SU-DHL-6 (cell line): ENCODE data around the gene OTUD1.

Experiments used
- H2AFZ ChIP-seq: fragments of 200-600 bp; sonication (generic); 2 replicates; pipeline ENCODE4 v1.6.1; 2014; ENCODE audit warnings: low read depth, mild to moderate bottlenecking, moderate library complexity, mixed read lengths, antibody characterized with exemption, low read length; ENCODE audit not compliant: severe bottlenecking
- H3F3A ChIP-seq: fragments of 200-600 bp; shearing (Covaris generic); 2 replicates; pipeline ENCODE4 v1.6.0; 2016; ENCODE audit warnings: antibody characterized with exemption, mild to moderate bottlenecking; ENCODE audit not compliant: insufficient read depth
- H3K27ac ChIP-seq: fragments of 200-600 bp; sonication (generic); 2 replicates; pipeline ENCODE4 v1.5.1; 2016; ENCODE audit warnings: low read depth, mild to moderate bottlenecking, low read length, moderate library complexity, mixed read lengths
- H3K27me3 ChIP-seq: fragments of 200-600 bp; sonication (generic), shearing (Covaris generic); 2 replicates; pipeline ENCODE4 v1.6.0; 2014; ENCODE audit warnings: mild to moderate bottlenecking, low read length
- H3K36me3 ChIP-seq: fragments of 200-600 bp; sonication (generic); 2 replicates; pipeline ENCODE4 v1.6.1; 2014; ENCODE audit warnings: mild to moderate bottlenecking, low read length, mixed read lengths
- H3K4me2 ChIP-seq: fragments of 300-600, 200-600 bp; shearing (Covaris generic), sonication (generic); 2 replicates; pipeline ENCODE4 v1.6.0; 2014; ENCODE audit warnings: low read length, low read depth, mild to moderate bottlenecking; ENCODE audit not compliant: poor library complexity, severe bottlenecking
- H3K4me3 ChIP-seq: fragments of 200-600 bp; sonication (generic); 2 replicates; pipeline ENCODE4 v1.5.1; 2014; ENCODE audit warnings: antibody characterized with exemption, low read length, mild to moderate bottlenecking, mixed read lengths; ENCODE audit not compliant: insufficient read depth, poor library complexity, severe bottlenecking
- H3K79me2 ChIP-seq: fragments of 200-600 bp; sonication (generic); 2 replicates; pipeline ENCODE4 v1.6.1; 2014; ENCODE audit warnings: mild to moderate bottlenecking, low read length, moderate library complexity; ENCODE audit not compliant: insufficient read depth
- H3K9ac ChIP-seq: fragments of 200-600 bp; sonication (generic); 2 replicates; pipeline ENCODE4 v1.7.0; 2014; ENCODE audit warnings: mild to moderate bottlenecking, low read length
- H3K9me2 ChIP-seq: fragments of 200-600 bp; sonication (generic); replicated peaks from 2 replicates; pipeline ENCODE4 v1.6.1; 2014; ENCODE audit warnings: low read length; ENCODE audit not compliant: insufficient read depth
- H3K9me3 ChIP-seq: fragments of 200-600 bp; sonication (generic); 2 replicates; pipeline ENCODE4 v1.6.1; 2014; ENCODE audit warnings: low read length, mixed read lengths; ENCODE audit not compliant: insufficient read depth
- H4K20me1 ChIP-seq: fragments of 200-600 bp; sonication (generic); 2 replicates; pipeline ENCODE4 v1.6.1; 2014; ENCODE audit warnings: low read depth, mild to moderate bottlenecking, antibody characterized with exemption, low read length, moderate library complexity, mixed read lengths
- EZH2phosphoT487 ChIP-seq: fragments of 200-600 bp; sonication (generic), shearing (Covaris generic); conservative IDR thresholded peaks from 2 replicates; pipeline ENCODE4 v1.6.1; 2018; ENCODE audit warnings: mild to moderate bottlenecking, antibody characterized with exemption, low read length, moderate library complexity, mixed read lengths
- TF ChIP-seq, protein P1 (sequence below): fragments of 200-600 bp; sonication (generic); IDR thresholded peaks from one replicate; pipeline ENCODE4 v1.5.1; 2017; ENCODE audit warnings: antibody characterized with exemption, mild to moderate bottlenecking, low read length, moderate library complexity; ENCODE audit not compliant: insufficient read depth, poor library complexity, severe bottlenecking

The OTUD1 gene

DNA sequence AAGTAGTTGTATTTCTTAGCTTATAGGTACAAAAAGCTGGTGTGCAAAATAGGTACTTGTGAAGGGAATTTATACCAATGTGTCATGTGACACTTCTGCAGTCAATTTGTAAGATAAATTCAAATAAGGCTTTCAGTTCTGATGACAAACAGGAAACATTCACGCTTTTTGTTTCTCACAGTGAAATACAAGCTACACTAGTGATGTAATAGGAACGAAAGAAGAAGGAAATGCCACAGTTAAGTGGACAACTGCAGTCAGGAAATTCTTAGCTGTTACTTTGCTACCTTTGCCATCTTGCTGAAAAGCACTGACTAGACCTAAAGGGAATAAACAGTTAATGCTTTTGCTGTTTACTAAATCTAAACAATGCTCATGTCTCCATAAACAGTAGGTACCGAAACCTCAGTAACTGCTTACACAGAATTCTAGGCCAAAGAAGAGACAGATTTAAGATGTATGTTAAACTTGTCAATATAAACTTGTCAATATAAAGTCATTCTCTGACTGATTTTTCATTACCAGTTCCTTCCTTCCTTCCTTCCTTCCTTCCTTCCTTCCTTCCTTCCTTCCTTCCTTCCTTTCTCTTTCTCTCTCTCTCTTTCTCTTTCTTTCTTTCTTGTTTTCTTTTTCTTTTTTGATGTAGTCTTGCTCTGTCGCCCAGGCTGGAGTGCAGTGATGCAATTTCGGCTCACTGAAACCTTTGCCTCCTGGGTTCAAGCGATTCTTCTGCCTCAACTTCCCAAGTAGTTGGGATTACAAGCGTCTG lies 10.1 kb downstream of the OTUD1 start:
- Histone ChIP-seq H3K27ac (no peak overlapping the region), H2AFZ (no peak overlapping the region), H4K20me1 (no peaks in the 10 kb centered on the region), H3K79me2 (no peaks in the 10 kb centered on the region), H3K4me2 (no peak overlapping the region), H3K4me3 (no peak overlapping the region), H3K9ac (no peak overlapping the region), H3K9me3 (no peaks in the 10 kb centered on the region), H3K9me2 (no peaks in the 10 kb centered on the region), H3F3A (no peaks in the 10 kb centered on the region), H3K36me3 (no peaks in the 10 kb centered on the region), H3K27me3 (no peaks in the 10 kb centered on the region)
- TF ChIP-seq, protein P1, sequence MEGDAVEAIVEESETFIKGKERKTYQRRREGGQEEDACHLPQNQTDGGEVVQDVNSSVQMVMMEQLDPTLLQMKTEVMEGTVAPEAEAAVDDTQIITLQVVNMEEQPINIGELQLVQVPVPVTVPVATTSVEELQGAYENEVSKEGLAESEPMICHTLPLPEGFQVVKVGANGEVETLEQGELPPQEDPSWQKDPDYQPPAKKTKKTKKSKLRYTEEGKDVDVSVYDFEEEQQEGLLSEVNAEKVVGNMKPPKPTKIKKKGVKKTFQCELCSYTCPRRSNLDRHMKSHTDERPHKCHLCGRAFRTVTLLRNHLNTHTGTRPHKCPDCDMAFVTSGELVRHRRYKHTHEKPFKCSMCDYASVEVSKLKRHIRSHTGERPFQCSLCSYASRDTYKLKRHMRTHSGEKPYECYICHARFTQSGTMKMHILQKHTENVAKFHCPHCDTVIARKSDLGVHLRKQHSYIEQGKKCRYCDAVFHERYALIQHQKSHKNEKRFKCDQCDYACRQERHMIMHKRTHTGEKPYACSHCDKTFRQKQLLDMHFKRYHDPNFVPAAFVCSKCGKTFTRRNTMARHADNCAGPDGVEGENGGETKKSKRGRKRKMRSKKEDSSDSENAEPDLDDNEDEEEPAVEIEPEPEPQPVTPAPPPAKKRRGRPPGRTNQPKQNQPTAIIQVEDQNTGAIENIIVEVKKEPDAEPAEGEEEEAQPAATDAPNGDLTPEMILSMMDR: no peak

- H3K36me3 ChIP-seq: no peaks in the 10 kb centered on the region
- H3K9me3 ChIP-seq: no peaks in the 10 kb centered on the region
- TF ChIP-seq, protein P1: no peak
- TF ChIP-seq EZH2phosphoT487: no peak
- H3F3A ChIP-seq: no peaks in the 10 kb centered on the region
- no peaks in the 10 kb centered on the region for H3K27me3 ChIP-seq
- no peaks in the 10 kb centered on the region for H3K79me2 ChIP-seq
- H3K9ac ChIP-seq: no peak overlapping the region
- H2AFZ ChIP-seq: no peak overlapping the region
- H3K4me2 ChIP-seq: no peak overlapping the region
- no peaks in the 10 kb centered on the region for H4K20me1 ChIP-seq
- no peak overlapping the region for H3K4me3 ChIP-seq
- no peaks in the 10 kb centered on the region for H3K9me2 ChIP-seq
- no peak overlapping the region for H3K27ac ChIP-seq
Measured at GRCh38 chr10:23452033-23452655, 13.3 kb downstream of the OTUD1 start.

GRCh38 chr10:23453465-23453864 lies 14.6 kb downstream of the OTUD1 start:
- no peak for TF ChIP-seq EZH2phosphoT487
- TF ChIP-seq, protein P1: no peak
- no peaks in the 10 kb centered on the region for H3K9me2 ChIP-seq
- no peaks in the 10 kb centered on the region for H3K9me3 ChIP-seq
- H2AFZ ChIP-seq: no peak overlapping the region
- no peaks in the 10 kb centered on the region for H3K79me2 ChIP-seq
- H3K27ac ChIP-seq: no peak overlapping the region
- H3K27me3 ChIP-seq: no peaks in the 10 kb centered on the region
- H3K36me3 ChIP-seq: no peaks in the 10 kb centered on the region
- H3F3A ChIP-seq: no peaks in the 10 kb centered on the region
- H3K4me2 ChIP-seq: no peak overlapping the region
- H3K9ac ChIP-seq: no peak overlapping the region
- H3K4me3 ChIP-seq: no peak overlapping the region
- H4K20me1 ChIP-seq: no peaks in the 10 kb centered on the region
